Fibroblast of lung (primary cell): ENCODE data around the gene CAPS2. TPM values are rescaled to one million over a fixed set of nuclear protein-coding genes. Genes with fewer than 3 reads are reported as not detected.

Experiments
- DNase-seq, 2 donors: peaks; one replicate each; pipeline versions ENCODE4 v3.0.0 to v3.0.0-alpha.2; 2010; ENCODE audit warnings: low read depth in 2 of 2
- H2AFZ ChIP-seq: 2 replicates; pipeline ENCODE4 v1.5.1; 2012; ENCODE audit warnings: low read length, control low read depth, inconsistent platforms
- H3K27ac ChIP-seq: 2 replicates; pipeline ENCODE4 v1.5.1; 2011; ENCODE audit warnings: low read length, control low read depth; ENCODE audit not compliant: insufficient read depth
- H3K27me3 ChIP-seq: 2 replicates; pipeline ENCODE4 v1.5.1; 2011; ENCODE audit warnings: mild to moderate bottlenecking, low read length; ENCODE audit not compliant: control insufficient read depth, insufficient read depth
- H3K36me3 ChIP-seq: 2 replicates; pipeline ENCODE4 v1.5.1; 2011; ENCODE audit warnings: low read length; ENCODE audit not compliant: control insufficient read depth, insufficient read depth
- H3K4me1 ChIP-seq: 2 replicates; pipeline ENCODE4 v1.5.1; 2011; ENCODE audit warnings: low read length; ENCODE audit not compliant: control insufficient read depth, insufficient read depth; ENCODE audit errors: extremely low read depth
- H3K4me2 ChIP-seq: 2 replicates; pipeline ENCODE4 v1.5.1; 2011; ENCODE audit warnings: low read length, control low read depth; ENCODE audit not compliant: insufficient read depth; ENCODE audit errors: extremely low read depth
- H3K4me3 ChIP-seq, 4 experiments: fragments of 200-600 bp in 1 of 4; sonication (generic) in 1 of 4; replicated peaks in 1 of 4; 2 replicates each; pipeline ENCODE4 v1.5.1; 2011 to 2016; ENCODE audit warnings: low read length in 4 of 4, low read depth in 3 of 4, mild to moderate bottlenecking in 3 of 4, control low read depth in 2 of 4, inconsistent platforms in 1 of 4, mixed read lengths in 1 of 4; ENCODE audit not compliant: insufficient read depth in 1 of 4; ENCODE audit errors: control extremely low read depth in 1 of 4
- H3K79me2 ChIP-seq: 2 replicates; pipeline ENCODE4 v1.5.1; 2012; ENCODE audit warnings: mild to moderate bottlenecking, low read length, inconsistent platforms; ENCODE audit not compliant: control insufficient read depth, insufficient read depth
- H3K9ac ChIP-seq: 2 replicates; pipeline ENCODE4 v1.5.1; 2011; ENCODE audit warnings: mild to moderate bottlenecking, low read length, control low read depth; ENCODE audit not compliant: insufficient read depth
- H3K9me3 ChIP-seq: 2 replicates; pipeline ENCODE4 v1.5.1; 2012; ENCODE audit warnings: low read depth, low read length; ENCODE audit not compliant: control insufficient read depth, insufficient read depth
- H4K20me1 ChIP-seq: 2 replicates; pipeline ENCODE4 v1.5.1; 2011; ENCODE audit warnings: low read length; ENCODE audit not compliant: control insufficient read depth, insufficient read depth; ENCODE audit errors: extremely low read depth
- EZH2 ChIP-seq: IDR thresholded peaks from 2 replicates; pipeline ENCODE4 v1.5.1; 2012; ENCODE audit warnings: low read length, control low read depth, mild to moderate bottlenecking; ENCODE audit errors: missing control alignments
- polyA plus RNA-seq, 2 donors: library from polyadenylated mRNA; depleted of rRNA in 1 of 2; stranded (reverse) in 1 of 2; unstranded in 1 of 2; fragments of >200 nt; gene quantifications; 2 replicates each; pipeline ENCODE4 v1.2.1, GENCODE V29; 2011 to 2012; ENCODE audit warnings: missing spikeins in 1 of 2
- total RNA-seq: library from RNA; depleted of rRNA; stranded (reverse); fragments of >200 nt; gene quantifications from 2 replicates; pipeline ENCODE4 v1.2.1, GENCODE V29; 2014
- TF ChIP-seq, protein P1 (sequence below), 2 donors: IDR thresholded peaks in 1 of 2; conservative IDR thresholded peaks in 1 of 2; 1 replicate in 1 of 2; 2 replicates in 1 of 2; pipeline ENCODE4 v1.5.1; 2011 to 2012; ENCODE audit warnings: low read length in 2 of 2, control low read depth in 1 of 2, inconsistent platforms in 1 of 2, low read depth in 1 of 2, mild to moderate bottlenecking in 1 of 2

Gene CAPS2
- total and polyA plus RNA-seq, 2 donors (not counting 1 experiment from before 2014, with no cell fraction given): 3.5 to 21.1 TPM

DNA sequence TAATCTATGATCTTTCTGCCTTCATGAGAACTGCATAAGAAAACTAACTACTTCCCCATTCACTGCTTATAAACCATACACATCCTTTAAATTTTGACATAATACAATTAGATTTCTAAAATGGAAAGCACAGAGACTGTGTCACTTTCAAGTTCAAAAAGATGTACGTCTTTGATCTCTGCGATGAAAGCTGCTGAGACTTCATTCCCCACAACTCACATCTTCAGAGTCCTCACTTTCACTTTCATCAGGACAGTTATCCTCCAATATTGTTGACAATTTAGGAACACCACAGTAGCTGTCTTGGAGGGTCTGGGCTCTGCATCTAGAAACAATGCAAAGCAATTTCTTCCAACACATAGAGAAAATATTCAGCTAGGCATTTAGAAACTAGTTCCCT lies 72.6 kb downstream of the CAPS2 start:
- peak overlapping the region; percentile 50 for H2AFZ ChIP-seq
- H3K36me3 ChIP-seq: no peaks in the 10 kb centered on the region
- H3K4me2 ChIP-seq: peak overlapping the region; percentile 75
- H3K9ac ChIP-seq: no peak overlapping the region
- H3K27me3 ChIP-seq: no peaks in the 10 kb centered on the region
- H3K4me3 ChIP-seq: peak overlapping the region; percentile 8 to 26 (median 20)
- no peaks in the 10 kb centered on the region for H3K9me3 ChIP-seq
- TF ChIP-seq, protein P1, sequence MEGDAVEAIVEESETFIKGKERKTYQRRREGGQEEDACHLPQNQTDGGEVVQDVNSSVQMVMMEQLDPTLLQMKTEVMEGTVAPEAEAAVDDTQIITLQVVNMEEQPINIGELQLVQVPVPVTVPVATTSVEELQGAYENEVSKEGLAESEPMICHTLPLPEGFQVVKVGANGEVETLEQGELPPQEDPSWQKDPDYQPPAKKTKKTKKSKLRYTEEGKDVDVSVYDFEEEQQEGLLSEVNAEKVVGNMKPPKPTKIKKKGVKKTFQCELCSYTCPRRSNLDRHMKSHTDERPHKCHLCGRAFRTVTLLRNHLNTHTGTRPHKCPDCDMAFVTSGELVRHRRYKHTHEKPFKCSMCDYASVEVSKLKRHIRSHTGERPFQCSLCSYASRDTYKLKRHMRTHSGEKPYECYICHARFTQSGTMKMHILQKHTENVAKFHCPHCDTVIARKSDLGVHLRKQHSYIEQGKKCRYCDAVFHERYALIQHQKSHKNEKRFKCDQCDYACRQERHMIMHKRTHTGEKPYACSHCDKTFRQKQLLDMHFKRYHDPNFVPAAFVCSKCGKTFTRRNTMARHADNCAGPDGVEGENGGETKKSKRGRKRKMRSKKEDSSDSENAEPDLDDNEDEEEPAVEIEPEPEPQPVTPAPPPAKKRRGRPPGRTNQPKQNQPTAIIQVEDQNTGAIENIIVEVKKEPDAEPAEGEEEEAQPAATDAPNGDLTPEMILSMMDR (conservative IDR thresholded peaks at IDR 0.05 in 1 of 2, IDR thresholded peaks at IDR 0.05 in 1 of 2; ENCODE audit: low read depth in 1 of 2, low read length in 2 of 2): no peak
- TF ChIP-seq EZH2: no peak
- no peaks in the 10 kb centered on the region for H3K79me2 ChIP-seq
- no peaks in the 10 kb centered on the region for H3K4me1 ChIP-seq
- DNase-seq: peak in 1 of 2 donors; percentile 5
- no peaks in the 10 kb centered on the region for H4K20me1 ChIP-seq
- H3K27ac ChIP-seq: no peak overlapping the region

DNA sequence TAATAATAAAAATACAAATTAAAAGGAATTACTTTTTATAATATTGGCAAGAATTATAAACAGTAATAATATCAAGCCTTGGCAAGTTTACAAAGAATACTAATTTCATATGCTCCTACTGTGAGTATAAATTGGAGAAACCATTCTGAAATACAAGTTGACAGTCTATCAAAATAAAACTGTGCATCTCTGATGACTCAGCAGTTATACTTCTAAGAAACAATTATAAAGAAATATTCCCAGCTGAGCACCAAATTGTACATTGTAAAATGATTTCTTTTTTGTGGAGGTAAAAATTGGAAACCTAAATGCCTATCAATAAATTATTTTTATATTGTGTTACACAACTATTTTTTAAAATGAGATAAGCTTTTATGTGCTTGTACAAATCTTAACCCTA lies 85.0 kb downstream of the CAPS2 start:
- Histone ChIP-seq H3K4me2 (no peak overlapping the region), H3K9ac (no peak overlapping the region), H2AFZ (no peak overlapping the region), H3K36me3 (no peaks in the 10 kb centered on the region), H4K20me1 (no peaks in the 10 kb centered on the region), H3K27me3 (no peaks in the 10 kb centered on the region), H3K4me3 (no peak overlapping the region), H3K4me1 (no peaks in the 10 kb centered on the region), H3K9me3 (no peaks in the 10 kb centered on the region), H3K27ac (no peak overlapping the region), H3K79me2 (no peaks in the 10 kb centered on the region)
- DNase-seq: no peak
- no peak for TF ChIP-seq EZH2

DNA sequence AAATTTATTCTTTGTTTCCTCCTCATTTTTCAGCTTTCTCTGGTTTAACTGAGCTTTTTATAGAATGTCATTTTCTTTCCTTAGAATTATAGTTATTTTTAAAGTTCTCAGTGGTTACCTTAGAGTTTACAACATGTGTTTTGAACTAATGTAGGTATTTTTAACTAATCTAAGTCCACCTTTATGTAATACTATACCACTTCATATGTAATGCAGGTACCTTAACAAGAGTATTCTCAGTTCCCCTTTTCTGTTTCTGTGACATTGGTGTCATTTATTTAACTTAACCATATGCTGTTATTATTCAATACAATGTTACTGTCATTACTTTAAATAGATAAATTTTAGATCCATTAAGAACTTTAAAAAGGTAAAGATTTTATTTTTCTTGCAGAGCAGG lies 90.1 kb downstream of the CAPS2 start:
- Histone ChIP-seq H3K36me3 (no peaks in the 10 kb centered on the region), H3K79me2 (no peaks in the 10 kb centered on the region), H3K27ac (no peak overlapping the region), H3K9me3 (no peaks in the 10 kb centered on the region), H3K4me2 (no peak overlapping the region), H3K4me1 (no peaks in the 10 kb centered on the region), H2AFZ (no peak overlapping the region), H3K4me3 (no peak overlapping the region), H4K20me1 (no peaks in the 10 kb centered on the region), H3K9ac (no peak overlapping the region), H3K27me3 (no peaks in the 10 kb centered on the region)
- DNase-seq: no peak
- TF ChIP-seq, protein P1 (conservative IDR thresholded peaks at IDR 0.05 in 1 of 2, IDR thresholded peaks at IDR 0.05 in 1 of 2; ENCODE audit: low read depth in 1 of 2, low read length in 2 of 2): no peak
- TF ChIP-seq EZH2: no peak
